PC-9 (cell line): Measurements from ENCODE around the gene ZNF207. TPM values are rescaled to one million over a fixed set of nuclear protein-coding genes. Genes with fewer than 3 reads are reported as not detected.

Source experiments
- BruUV-seq: library from RNA; stranded (reverse); fragments of 400-500 nt; replicated peaks from 2 replicates; lab custom pipeline; 2021; lab: Mats Ljungman, UMichigan
- CTCF ChIA-PET: fragments of 300-600 bp; sonication (Branson Sonifier 250); formaldehyde crosslinking; loops from one replicate; lab custom pipeline; 2022; ENCODE audit warnings: antibody characterized with exemption; lab: Charles Lee
- POLR2A ChIA-PET: fragments of 300-600 bp; sonication (Branson Sonifier 250); formaldehyde crosslinking; loops from one replicate; lab custom pipeline; 2022; ENCODE audit warnings: antibody characterized with exemption; ENCODE audit not compliant: unreplicated experiment; lab: Charles Lee
- DNase-seq, 2 experiments: peaks; one replicate each; pipeline versions ENCODE4 v3.0.0 to v3.0.0-alpha.2; 2015 to 2022; ENCODE audit warnings: mixed read lengths in 1 of 2
- H2AFZ ChIP-seq: fragments of 200-600 bp; sonication (generic); 2 replicates; pipeline ENCODE4 v1.8.1; 2017; ENCODE audit warnings: antibody characterized with exemption
- H3F3A ChIP-seq: fragments of 200-600 bp; sonication (generic); 2 replicates; pipeline ENCODE4 v1.8.1; 2017; ENCODE audit warnings: antibody characterized with exemption, mild to moderate bottlenecking, low read depth; ENCODE audit not compliant: insufficient read depth
- H3K27ac ChIP-seq: fragments of 200-600 bp; sonication (generic); 2 replicates; pipeline ENCODE4 v1.6.1; 2016; ENCODE audit warnings: mixed run types
- H3K27me3 ChIP-seq: fragments of 200-600 bp; sonication (generic); 2 replicates; pipeline ENCODE4 v1.6.1; 2016; ENCODE audit warnings: low read depth, mixed run types; ENCODE audit not compliant: insufficient read depth
- H3K36me3 ChIP-seq: fragments of 200-600 bp; sonication (generic); 2 replicates; pipeline ENCODE4 v1.6.1; 2016; ENCODE audit warnings: low read depth, mixed run types
- H3K4me1 ChIP-seq: fragments of 200-600 bp; sonication (generic); replicated peaks from 2 replicates; pipeline ENCODE4 v1.6.1; 2016; ENCODE audit warnings: mixed run types; ENCODE audit not compliant: insufficient read depth
- H3K4me2 ChIP-seq: fragments of 200-600 bp; sonication (generic); 2 replicates; pipeline ENCODE4 v1.6.1; 2017; ENCODE audit warnings: mixed run types
- H3K4me3 ChIP-seq: fragments of 200-600 bp; sonication (generic); 2 replicates; pipeline ENCODE4 v1.6.1; 2016; ENCODE audit warnings: mixed run types
- H3K79me2 ChIP-seq: fragments of 200-600 bp; sonication (generic); 2 replicates; pipeline ENCODE4 v1.6.1; 2017; ENCODE audit warnings: low read depth, mixed run types
- H3K9me2 ChIP-seq: fragments of 200-600 bp; sonication (generic); 2 replicates; pipeline ENCODE4 v1.8.1; 2017; ENCODE audit warnings: mild to moderate bottlenecking; ENCODE audit not compliant: insufficient read depth
- H3K9me3 ChIP-seq: fragments of 200-600 bp; sonication (generic); 2 replicates; pipeline ENCODE4 v1.8.1; 2016; ENCODE audit warnings: low read depth; ENCODE audit not compliant: insufficient read depth
- H4K20me1 ChIP-seq: fragments of 200-600 bp; sonication (generic); 2 replicates; pipeline ENCODE4 v1.8.1; 2017; ENCODE audit not compliant: insufficient read depth
- CTCF ChIP-seq: fragments of 200-600 bp; sonication (generic); conservative IDR thresholded peaks from 2 replicates; pipeline ENCODE4 v1.6.1; 2017; ENCODE audit warnings: mixed run types, antibody characterized with exemption, mild to moderate bottlenecking, moderate library complexity
- EZH2 ChIP-seq: fragments of 200-600 bp; sonication (generic); IDR thresholded peaks from 2 replicates; pipeline ENCODE4 v1.8.0; 2017; ENCODE audit warnings: antibody characterized with exemption, low read depth
- intact Hi-C: fragments of 100-400 bp; cut with micrococcal nuclease; formaldehyde crosslinking; loops from one replicate; pipeline ENCODE4 v1.10.0; 2022; ENCODE audit not compliant: unreplicated experiment
- total RNA-seq: library from RNA; stranded (reverse); gene quantifications from 2 replicates; pipeline ENCODE4 v1.2.3, GENCODE V29; 2021

The ZNF207 gene
- total RNA-seq, 1 experiment from 2014 or later = 198 TPM

DNA sequence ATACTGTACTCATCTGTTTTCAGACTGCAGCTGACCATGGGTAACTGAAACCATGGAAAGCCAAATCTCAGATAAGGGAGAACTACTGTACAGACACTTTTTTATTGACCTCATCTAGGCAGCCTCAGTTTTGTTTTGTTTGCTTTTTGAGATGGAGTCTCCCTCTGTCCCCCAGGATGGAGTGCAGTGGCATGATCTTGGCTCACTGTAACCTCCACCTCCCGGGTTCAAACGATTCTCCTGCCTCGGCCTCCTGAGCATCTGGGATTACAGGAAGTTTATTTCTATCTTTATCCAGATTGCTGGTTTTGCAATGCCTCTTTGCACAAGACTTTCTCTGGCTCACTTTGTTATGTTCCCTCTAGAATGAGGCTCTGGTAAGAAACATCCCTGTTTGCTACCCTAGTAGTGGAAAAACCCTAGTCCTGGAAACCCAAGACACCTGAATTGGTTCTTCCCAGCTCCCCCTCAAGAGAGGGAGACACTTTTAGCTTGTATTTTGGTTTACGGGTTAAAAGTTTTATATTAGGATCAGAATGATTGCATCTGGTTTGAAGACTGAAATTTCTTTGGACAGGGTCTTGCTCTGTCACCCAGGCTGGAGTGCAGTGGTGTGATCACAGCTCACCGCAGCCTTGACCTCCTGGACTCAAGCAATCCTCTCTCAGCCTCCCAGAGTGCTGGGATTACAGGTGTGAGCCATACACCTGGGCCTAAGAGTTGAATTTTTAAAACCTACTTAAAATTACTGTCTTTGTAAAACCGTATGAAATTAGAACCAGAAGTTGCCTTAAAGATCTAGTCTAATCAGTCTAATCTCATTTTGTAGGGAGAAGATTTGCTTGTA lies 38.9 kb downstream of the ZNF207 start:
- Histone ChIP-seq H2AFZ (no peak overlapping the region), H3K4me2 (no peak overlapping the region), H3K27ac (no peak overlapping the region), H3K9me2 (no peaks in the 10 kb centered on the region), H3K27me3 (no peaks in the 10 kb centered on the region), H3K79me2 (no peaks in the 10 kb centered on the region), H4K20me1 (no peaks in the 10 kb centered on the region; the same call in 1 of the 2 replicates), H3K4me3 (no peak overlapping the region), H3K36me3 (no peaks in the 10 kb centered on the region), H3K4me1 (no peaks in the 10 kb centered on the region), H3K9me3 (no peaks in the 10 kb centered on the region), H3F3A (peaks cover 32% of the 10 kb centered on the region; the same call in 1 of the 2 replicates)
- DNase-seq = no peak
- TF ChIP-seq EZH2 (no peak), CTCF (no peak)
- intact Hi-C loops = no loop called here
- CTCF ChIA-PET = interaction anchor here (0.7 kb wide), 1 partner anchor 1357 kb away, joined by 4 read pairs; no protein-coding TSS in a partner anchor
- BruUV-seq = no TSS peak
- POLR2A ChIA-PET = no interaction called here

DNA sequence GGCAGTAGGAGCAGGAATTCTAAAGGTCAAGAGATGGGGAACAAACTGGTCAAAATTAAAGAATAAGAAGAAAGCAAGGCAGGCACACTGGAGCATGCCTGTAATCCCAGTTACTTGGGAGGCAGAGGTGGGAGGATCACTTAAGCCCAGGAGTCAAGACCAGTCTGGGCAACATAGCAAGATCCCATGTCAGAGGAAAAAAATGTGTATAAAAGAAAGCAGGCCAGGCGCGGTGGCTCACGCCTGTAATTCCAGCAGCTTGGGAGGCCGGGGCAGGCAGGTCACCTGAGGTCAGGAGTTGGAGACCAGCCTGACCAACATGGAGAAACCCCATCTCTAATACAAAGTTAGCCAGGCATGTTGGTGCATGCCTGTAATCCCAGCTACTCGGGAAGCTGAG lies 43.9 kb downstream of the ZNF207 start:
- POLR2A ChIA-PET = no interaction called here

GRCh38 chr17:32396343-32396742 lies 46.4 kb downstream of the ZNF207 start:
- H3K4me3 ChIP-seq = no peak overlapping the region
- no TSS peak for BruUV-seq
- no peaks in the 10 kb centered on the region for H3K9me2 ChIP-seq
- ChIA-PET CTCF (interaction anchor here (0.6 kb wide), 2 partner anchors 137 to 358 kb away, joined by 3 read pairs; no protein-coding TSS in a partner anchor), POLR2A (interaction anchor here (0.6 kb wide), 1 partner anchor 135 kb away, joined by 3 read pairs; no protein-coding TSS in a partner anchor)
- peaks cover 12% of the 10 kb centered on the region; the same call in 1 of the 2 replicates for H3F3A ChIP-seq
- no peaks in the 10 kb centered on the region for H3K36me3 ChIP-seq
- no peaks in the 10 kb centered on the region for H4K20me1 ChIP-seq
- intact Hi-C loops = no loop called here
- no peak overlapping the region for H2AFZ ChIP-seq
- H3K27me3 ChIP-seq = no peaks in the 10 kb centered on the region
- TF ChIP-seq CTCF (no peak), EZH2 (no peak)
- no peaks in the 10 kb centered on the region for H3K9me3 ChIP-seq
- H3K27ac ChIP-seq = no peak overlapping the region
- H3K4me1 ChIP-seq = no peaks in the 10 kb centered on the region
- no peak for DNase-seq
- H3K4me2 ChIP-seq = no peak overlapping the region
- H3K79me2 ChIP-seq = no peaks in the 10 kb centered on the region

More for the DNA sequence above, 43.9 kb downstream of the ZNF207 start:
- H3K27me3 ChIP-seq = no peaks in the 10 kb centered on the region
- DNase-seq = no peak
- BruUV-seq = no TSS peak
- no peak overlapping the region for H3K27ac ChIP-seq
- intact Hi-C loops = no loop called here
- no peaks in the 10 kb centered on the region for H3K4me1 ChIP-seq
- H3K9me3 ChIP-seq = no peaks in the 10 kb centered on the region
- no peak overlapping the region for H3K4me3 ChIP-seq
- no peaks in the 10 kb centered on the region for H3K9me2 ChIP-seq
- TF ChIP-seq EZH2 (no peak), CTCF (no peak)
- H3F3A ChIP-seq = peaks cover 18% of the 10 kb centered on the region; the same call in 1 of the 2 replicates
- CTCF ChIA-PET = no interaction called here
- H3K36me3 ChIP-seq = no peaks in the 10 kb centered on the region
- no peaks in the 10 kb centered on the region; the same call in 1 of the 2 replicates for H4K20me1 ChIP-seq
- H3K79me2 ChIP-seq = no peaks in the 10 kb centered on the region
- no peak overlapping the region for H3K4me2 ChIP-seq
- H2AFZ ChIP-seq = no peak overlapping the region
